Measurements from ENCODE around the gene GCNT4. TPM values are rescaled to one million over a fixed set of nuclear protein-coding genes. Genes with fewer than 3 reads are reported as not detected.

GCNT4 gene
- total RNA-seq, 1 experiment from 2014 or later, result 0.63 TPM

GRCh38 chr5:75020016-75020656, 32.2 kb downstream of the GCNT4 start:
- Histone ChIP-seq H4K8ac (replicated peaks; ENCODE audit: insufficient read length, low read depth, low read length) (no peak overlapping the region), H2AK5ac (ENCODE audit: insufficient read length, low read length) (no peak overlapping the region), H2BK15ac (ENCODE audit: low read depth, low read length) (no peak overlapping the region), H3K27me3 (ENCODE audit: insufficient read depth, low read length) (no peaks in the 10 kb centered on the region), H2BK5ac (ENCODE audit: insufficient read length, low read length) (no peak overlapping the region), H3K18ac (ENCODE audit: insufficient read length, low read depth, low read length) (no peak overlapping the region), H2BK120ac (ENCODE audit: low read depth, low read length, poor library complexity, severe bottlenecking) (no peak overlapping the region), H3T11ph (ENCODE audit: low read length) (no peak overlapping the region), H4K91ac (ENCODE audit: insufficient read length, low read depth, low read length) (no peak overlapping the region), H3K4ac (ENCODE audit: low read depth, low read length) (no peak overlapping the region), H3K79me2 (ENCODE audit: insufficient read depth, low read length) (no peaks in the 10 kb centered on the region), H2BK12ac (ENCODE audit: insufficient read length, low read depth, low read length) (no peak overlapping the region), H2BK20ac (ENCODE audit: low read depth, low read length, poor library complexity, severe bottlenecking) (no peak overlapping the region), H4K5ac (ENCODE audit: insufficient read length, low read depth, low read length) (no peak overlapping the region), H3K23ac (ENCODE audit: insufficient read length, low read depth, low read length) (no peak overlapping the region), H3K9ac (ENCODE audit: extremely low read depth, insufficient read length, low read length) (no peak overlapping the region), H3K4me1 (ENCODE audit: insufficient read depth, low read length) (peaks cover 3% of the 10 kb centered on the region; the same call in 1 of the 2 replicates), H3K9me3 (ENCODE audit: control insufficient read depth, low read depth, low read length) (no peaks in the 10 kb centered on the region), H3K56ac (ENCODE audit: insufficient read length, low read depth, low read length) (no peak overlapping the region), H2AFZ (ENCODE audit: low read length) (no peak overlapping the region), H3K14ac (ENCODE audit: insufficient read depth, low read length) (no peak overlapping the region), H3K4me2 (ENCODE audit: insufficient read depth, insufficient read length, low read length) (no peak overlapping the region), H3K79me1 (ENCODE audit: insufficient read depth, low read depth, low read length, poor library complexity, severe bottlenecking) (no peaks in the 10 kb centered on the region), H3K27ac (ENCODE audit: insufficient read length, low read depth, low read length) (no peak overlapping the region), H4K20me1 (ENCODE audit: control insufficient read depth, insufficient read depth, insufficient read length) (no peaks in the 10 kb centered on the region), H3K23me2 (ENCODE audit: insufficient read length, low read depth, low read length, poor library complexity, severe bottlenecking) (no peaks in the 10 kb centered on the region)
- Mint-ChIP-seq H3K27me3 (ENCODE audit: low read depth) (no peaks in the 10 kb centered on the region), H3K4me3 (no peak overlapping the region), H3K4me1 (peaks cover 15 to 18% of the 10 kb centered on the region in 2 experiments), H3K36me3 (ENCODE audit: insufficient read depth in 1 of 3, low read depth in 3 of 3) (no peaks in the 10 kb centered on the region), H3K9me3 (no peaks in the 10 kb centered on the region), H3K27ac (no peak overlapping the region)
- TF ChIP-seq CTCF (conservative IDR thresholded peaks at IDR 0.05), result no peak
- no CpG with 5 or more reads among the region's 10 CpGs for WGBS (ENCODE audit: extremely low coverage, insufficient read length, low lambda C conversion rate)
- DNase-seq, result no peak
